Measurements from ENCODE around the gene IL17C. TPM values are rescaled to one million over a fixed set of nuclear protein-coding genes. Genes with fewer than 3 reads are reported as not detected.

IL17C gene
- total and polyA plus RNA-seq, 4 donors: 0.14 to 1.8 TPM; not detected in 2

DNA sequence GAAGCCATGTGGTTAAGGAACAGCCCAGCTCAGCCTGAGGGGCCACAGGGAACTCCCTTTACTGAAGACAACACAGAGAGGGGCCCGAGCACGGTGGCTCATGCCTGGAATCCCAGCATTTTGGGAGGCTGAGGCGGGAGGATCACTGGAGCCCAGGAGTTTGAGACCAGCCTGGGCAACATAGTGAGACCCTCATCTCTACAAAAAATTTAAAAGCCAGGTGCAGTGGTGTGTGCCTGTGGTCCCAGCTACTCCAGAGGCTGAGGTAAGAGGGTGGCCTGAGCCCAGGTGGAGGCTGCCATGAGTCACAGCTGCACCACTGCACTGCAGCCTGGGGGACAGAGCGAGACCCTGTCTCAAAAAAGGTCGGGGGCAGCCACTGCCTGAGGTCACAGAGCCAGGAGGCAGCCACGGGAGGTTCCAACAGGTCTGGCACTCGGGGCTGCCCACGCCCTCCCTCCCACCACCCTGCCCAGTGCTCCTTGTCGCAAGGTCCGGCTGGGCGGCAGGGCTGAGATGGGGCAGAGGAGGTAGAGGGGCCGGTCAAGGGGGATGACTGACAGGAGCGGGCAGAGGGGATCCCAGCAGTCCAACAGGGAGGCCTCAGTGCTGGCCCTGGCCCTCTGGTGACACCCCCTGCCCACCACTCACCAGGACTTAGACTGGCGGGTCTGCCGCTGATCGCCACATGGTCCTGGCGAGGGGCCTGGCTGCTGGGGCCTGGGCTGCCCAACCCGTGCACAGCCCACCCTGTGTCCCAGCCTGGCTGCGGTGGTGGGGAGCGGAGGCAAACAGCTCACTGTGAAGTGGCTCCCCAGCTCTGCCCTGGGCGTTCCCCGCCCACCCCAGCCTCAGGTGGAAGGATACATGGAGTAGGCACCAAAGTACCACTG, 9.1 kb downstream of the IL17C start:
- Histone ChIP-seq H3K9me3 (ENCODE audit: control insufficient read depth in 4 of 4, insufficient read depth in 3 of 4, low read length in 3 of 4) (no peaks in the 10 kb centered on the region), H3K9ac (ENCODE audit: insufficient read depth in 1 of 2, low read length in 2 of 2) (no peak overlapping the region), H3K27me3 (ENCODE audit: control insufficient read depth in 3 of 3, insufficient read depth in 3 of 3, low read length in 2 of 3) (no peaks in the 10 kb centered on the region), H3K4me1 (ENCODE audit: control insufficient read depth in 5 of 5, insufficient read depth in 5 of 5, low read length in 5 of 5) (peaks cover 0 to 14% (median 6%) of the 10 kb centered on the region in 5 donors), H3K4me3 (no peak overlapping the region), H3K27ac (ENCODE audit: low read depth in 1 of 2, low read length in 1 of 2) (no peak overlapping the region), H3K36me3 (ENCODE audit: control insufficient read depth in 4 of 4, insufficient read depth in 4 of 4, low read length in 4 of 4) (peaks cover 0 to 26% (median 2%) of the 10 kb centered on the region in 4 donors)
- TF ChIP-seq, protein P1, sequence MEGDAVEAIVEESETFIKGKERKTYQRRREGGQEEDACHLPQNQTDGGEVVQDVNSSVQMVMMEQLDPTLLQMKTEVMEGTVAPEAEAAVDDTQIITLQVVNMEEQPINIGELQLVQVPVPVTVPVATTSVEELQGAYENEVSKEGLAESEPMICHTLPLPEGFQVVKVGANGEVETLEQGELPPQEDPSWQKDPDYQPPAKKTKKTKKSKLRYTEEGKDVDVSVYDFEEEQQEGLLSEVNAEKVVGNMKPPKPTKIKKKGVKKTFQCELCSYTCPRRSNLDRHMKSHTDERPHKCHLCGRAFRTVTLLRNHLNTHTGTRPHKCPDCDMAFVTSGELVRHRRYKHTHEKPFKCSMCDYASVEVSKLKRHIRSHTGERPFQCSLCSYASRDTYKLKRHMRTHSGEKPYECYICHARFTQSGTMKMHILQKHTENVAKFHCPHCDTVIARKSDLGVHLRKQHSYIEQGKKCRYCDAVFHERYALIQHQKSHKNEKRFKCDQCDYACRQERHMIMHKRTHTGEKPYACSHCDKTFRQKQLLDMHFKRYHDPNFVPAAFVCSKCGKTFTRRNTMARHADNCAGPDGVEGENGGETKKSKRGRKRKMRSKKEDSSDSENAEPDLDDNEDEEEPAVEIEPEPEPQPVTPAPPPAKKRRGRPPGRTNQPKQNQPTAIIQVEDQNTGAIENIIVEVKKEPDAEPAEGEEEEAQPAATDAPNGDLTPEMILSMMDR (IDR thresholded peaks at IDR 0.05; ENCODE audit: control extremely low read depth, extremely low read depth): no peak
- WGBS, 2 donors: 92 to 95% methylated on average over 19 to 22 of the region's 22 CpGs
- DNase-seq: no peak
- no peak for ATAC-seq (ENCODE audit: insufficient read depth, low FRiP score)

DNA sequence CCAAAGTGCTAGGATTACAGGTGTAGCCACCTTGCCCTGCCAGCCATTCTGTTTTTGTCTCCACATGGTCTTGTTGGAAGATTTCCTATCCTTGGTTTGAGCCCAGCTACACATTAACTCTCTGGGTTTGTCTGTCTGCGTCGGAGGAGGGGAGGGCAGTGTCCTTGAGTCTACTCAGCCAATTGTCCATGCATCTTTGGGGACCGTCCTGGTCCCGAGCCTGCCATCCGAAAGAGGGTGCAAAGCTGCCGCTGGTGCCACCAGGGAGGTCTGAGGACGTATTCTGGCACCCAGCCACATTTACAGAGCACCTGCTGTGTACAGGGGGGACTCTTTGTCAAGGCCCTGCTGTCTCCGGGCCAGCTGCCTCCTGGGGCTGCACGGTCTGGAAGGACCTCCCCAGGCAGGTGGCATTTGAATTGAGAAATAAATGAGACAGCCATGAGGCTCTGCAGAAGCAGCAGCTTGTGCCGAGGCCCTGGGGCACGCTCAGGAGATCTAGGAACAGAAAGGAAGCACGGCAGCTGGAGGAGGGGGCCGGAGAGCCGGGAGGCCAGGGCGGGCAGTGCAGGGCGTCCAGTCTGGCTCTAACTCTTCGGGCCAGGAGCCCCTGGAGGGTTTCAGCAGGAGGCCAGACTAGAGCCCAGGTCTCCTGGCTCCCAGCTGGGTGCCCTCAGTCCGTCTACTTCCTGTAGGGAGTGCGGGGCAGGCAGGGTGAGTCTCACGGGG, 11.0 kb downstream of the IL17C start:
- H3K27ac ChIP-seq (ENCODE audit: low read depth in 1 of 2, low read length in 1 of 2): peak overlapping the region in 1 of 2 donors; percentile 33
- 64 to 82% methylated on average over 20 of the region's 20 CpGs for WGBS, 2 donors
- peaks cover 0 to 14% (median 6%) of the 10 kb centered on the region in 5 donors for H3K4me1 ChIP-seq (ENCODE audit: control insufficient read depth in 5 of 5, insufficient read depth in 5 of 5, low read length in 5 of 5)
- ATAC-seq (ENCODE audit: insufficient read depth, low FRiP score): no peak
- H3K36me3 ChIP-seq (ENCODE audit: control insufficient read depth in 4 of 4, insufficient read depth in 4 of 4, low read length in 4 of 4): peaks cover 0 to 28% (median 2%) of the 10 kb centered on the region in 4 donors
- no peaks in the 10 kb centered on the region for H3K9me3 ChIP-seq (ENCODE audit: control insufficient read depth in 4 of 4, insufficient read depth in 3 of 4, low read length in 3 of 4)
- H3K27me3 ChIP-seq (ENCODE audit: control insufficient read depth in 3 of 3, insufficient read depth in 3 of 3, low read length in 2 of 3): no peaks in the 10 kb centered on the region
- no peak overlapping the region for H3K9ac ChIP-seq (ENCODE audit: insufficient read depth in 1 of 2, low read length in 2 of 2)
- peak overlapping the region; percentile 55 for H3K4me3 ChIP-seq
- DNase-seq: no peak
- TF ChIP-seq, protein P1 (IDR thresholded peaks at IDR 0.05; ENCODE audit: control extremely low read depth, extremely low read depth): no peak

DNA sequence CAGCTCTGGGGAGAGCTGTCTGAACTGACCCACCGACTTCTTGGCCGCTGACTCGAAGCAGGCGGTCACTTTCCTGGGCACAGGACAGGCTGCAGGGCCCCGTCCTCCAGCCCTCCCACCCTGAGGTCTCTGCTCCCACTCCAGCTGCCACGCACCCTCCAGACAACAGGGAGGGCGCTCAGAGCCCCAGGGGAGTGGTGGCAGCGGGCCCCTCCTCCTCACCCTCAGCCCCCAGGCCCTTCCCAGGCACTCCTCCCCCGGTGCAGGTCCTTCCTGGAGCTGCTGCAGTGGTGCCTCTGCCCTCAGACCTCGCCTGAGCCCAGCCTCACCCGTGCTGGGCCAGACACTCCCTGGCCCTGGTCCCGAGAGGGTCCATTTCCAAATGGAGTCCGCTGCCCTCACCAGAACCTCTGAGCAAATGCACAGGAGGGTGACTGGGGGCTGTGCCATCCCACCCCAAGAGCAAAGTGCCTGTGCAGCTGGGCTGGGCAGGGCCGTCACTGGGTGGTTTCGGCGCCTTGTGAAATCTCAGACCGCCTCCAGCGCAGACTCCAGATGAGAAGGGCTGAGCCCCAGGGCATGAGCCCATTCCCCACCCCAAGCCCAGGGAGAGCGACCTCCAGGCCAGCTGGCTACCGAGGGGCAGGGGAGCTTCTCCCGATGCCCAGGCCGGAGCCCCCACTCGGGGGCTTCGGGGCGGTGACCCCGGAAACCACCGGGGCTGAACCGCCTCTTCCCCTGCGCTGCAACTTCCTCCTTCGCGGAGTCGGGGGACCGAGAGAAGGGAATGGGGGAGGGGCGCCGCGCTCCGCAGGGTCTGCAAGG, 11.8 kb downstream of the IL17C start:
- H3K9me3 ChIP-seq (ENCODE audit: control insufficient read depth in 4 of 4, insufficient read depth in 3 of 4, low read length in 3 of 4): no peaks in the 10 kb centered on the region
- H3K36me3 ChIP-seq (ENCODE audit: control insufficient read depth in 4 of 4, insufficient read depth in 4 of 4, low read length in 4 of 4): peaks cover 0 to 33% (median 7%) of the 10 kb centered on the region in 4 donors
- peak overlapping the region in 1 of 2 donors; percentile 33 for H3K27ac ChIP-seq (ENCODE audit: low read depth in 1 of 2, low read length in 1 of 2)
- H3K9ac ChIP-seq (ENCODE audit: insufficient read depth in 1 of 2, low read length in 2 of 2): peak overlapping the region in 1 of 2 donors; percentile 55
- DNase-seq (peak; percentile 40 to 51 (median 41)), ATAC-seq (ENCODE audit: insufficient read depth, low FRiP score) (peak; percentile 31)
- TF ChIP-seq, protein P1 (IDR thresholded peaks at IDR 0.05; ENCODE audit: control extremely low read depth, extremely low read depth): no peak
- peak overlapping the region; percentile 55 for H3K4me3 ChIP-seq
- 6 to 18% methylated on average over 23 to 37 of the region's 37 CpGs for WGBS, 2 donors
- H3K4me1 ChIP-seq (ENCODE audit: control insufficient read depth in 5 of 5, insufficient read depth in 5 of 5, low read length in 5 of 5): peaks cover 0 to 14% (median 6%) of the 10 kb centered on the region in 5 donors
- no peaks in the 10 kb centered on the region for H3K27me3 ChIP-seq (ENCODE audit: control insufficient read depth in 3 of 3, insufficient read depth in 3 of 3, low read length in 2 of 3)

All from lung (tissue), 12 donors.